ENCODE measurements around the gene ARFGAP2.

ARFGAP2 gene

DNA sequence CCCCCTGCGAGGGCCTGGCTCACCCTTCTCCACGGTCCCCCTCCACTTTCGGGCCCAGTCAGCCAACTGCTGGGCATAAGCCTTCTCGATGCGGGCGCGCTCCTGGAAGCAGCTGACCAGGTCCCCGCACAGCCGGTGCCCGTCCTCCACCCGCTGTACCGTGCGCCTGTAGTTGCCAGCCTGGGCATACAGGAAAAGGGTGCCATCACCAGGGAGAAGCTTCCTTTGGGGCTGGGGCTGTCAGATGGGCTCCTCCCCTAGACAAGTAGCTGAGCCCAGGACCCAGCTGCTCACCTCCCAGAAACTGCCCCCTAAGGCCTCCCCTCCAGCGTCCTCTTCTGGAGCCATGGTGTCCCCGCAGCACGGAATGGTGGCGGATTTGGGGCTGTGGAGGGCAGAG, 5.7 kb upstream of the ARFGAP2 start:
- Histone ChIP-seq H3K4me3 (ENCODE audit: low read length) (no peak overlapping the region), H3F3A (ENCODE audit: insufficient read depth, low read length) (peaks cover 17% of the 10 kb centered on the region), H2AFZ (ENCODE audit: low read length) (no peak overlapping the region), H3K27ac (ENCODE audit: low read length) (no peak overlapping the region), H3K4me2 (ENCODE audit: low read depth, low read length) (no peak overlapping the region), H3K9me3 (replicated peaks; ENCODE audit: insufficient read depth, low read length) (no peaks in the 10 kb centered on the region), H3K9me2 (replicated peaks; ENCODE audit: insufficient read depth, low read length) (no peaks in the 10 kb centered on the region), H4K20me1 (ENCODE audit: insufficient read depth, low read length) (no peaks in the 10 kb centered on the region), H3K79me2 (ENCODE audit: low read length) (no peaks in the 10 kb centered on the region), H3K27me3 (replicated peaks; ENCODE audit: insufficient read depth, low read length) (peaks cover 22% of the 10 kb centered on the region; the same call in 1 of the 2 replicates), H3K4me1 (ENCODE audit: low read length) (peaks cover 14% of the 10 kb centered on the region), H3K9ac (ENCODE audit: low read length) (no peak overlapping the region), H3K36me3 (replicated peaks; ENCODE audit: insufficient read depth, low read length) (no peaks in the 10 kb centered on the region)
- no peak for TF ChIP-seq EZH2 (optimal IDR thresholded peaks at IDR 0.05; ENCODE audit: low read depth, low read length)
- TF ChIP-seq, protein P1, sequence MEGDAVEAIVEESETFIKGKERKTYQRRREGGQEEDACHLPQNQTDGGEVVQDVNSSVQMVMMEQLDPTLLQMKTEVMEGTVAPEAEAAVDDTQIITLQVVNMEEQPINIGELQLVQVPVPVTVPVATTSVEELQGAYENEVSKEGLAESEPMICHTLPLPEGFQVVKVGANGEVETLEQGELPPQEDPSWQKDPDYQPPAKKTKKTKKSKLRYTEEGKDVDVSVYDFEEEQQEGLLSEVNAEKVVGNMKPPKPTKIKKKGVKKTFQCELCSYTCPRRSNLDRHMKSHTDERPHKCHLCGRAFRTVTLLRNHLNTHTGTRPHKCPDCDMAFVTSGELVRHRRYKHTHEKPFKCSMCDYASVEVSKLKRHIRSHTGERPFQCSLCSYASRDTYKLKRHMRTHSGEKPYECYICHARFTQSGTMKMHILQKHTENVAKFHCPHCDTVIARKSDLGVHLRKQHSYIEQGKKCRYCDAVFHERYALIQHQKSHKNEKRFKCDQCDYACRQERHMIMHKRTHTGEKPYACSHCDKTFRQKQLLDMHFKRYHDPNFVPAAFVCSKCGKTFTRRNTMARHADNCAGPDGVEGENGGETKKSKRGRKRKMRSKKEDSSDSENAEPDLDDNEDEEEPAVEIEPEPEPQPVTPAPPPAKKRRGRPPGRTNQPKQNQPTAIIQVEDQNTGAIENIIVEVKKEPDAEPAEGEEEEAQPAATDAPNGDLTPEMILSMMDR (IDR thresholded peaks at IDR 0.05; ENCODE audit: low read length), result no peak
- TF ChIP-seq EZH2phosphoT487 (IDR thresholded peaks at IDR 0.05; ENCODE audit: low read length), result no peak
- DNase-seq, result no peak

DNA sequence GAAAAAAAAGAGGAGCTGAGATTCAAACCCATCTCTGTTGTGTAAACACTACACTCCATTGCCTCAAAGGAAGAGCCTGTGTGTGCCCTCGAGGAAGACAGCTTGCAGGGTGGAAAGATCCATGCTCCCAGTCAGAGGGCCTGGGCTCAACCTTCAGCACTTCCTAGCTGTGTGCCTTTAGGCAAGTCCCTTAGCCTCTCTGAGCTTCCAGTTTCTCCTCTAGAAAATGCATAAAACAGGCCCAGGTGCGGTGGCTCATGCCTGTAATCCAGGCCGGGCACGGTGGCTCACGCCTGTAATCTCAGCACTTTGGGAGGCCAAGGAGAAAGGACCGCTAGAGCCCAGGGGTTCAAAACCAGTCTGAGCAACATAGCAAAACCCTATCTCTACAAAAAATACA, 4.6 kb upstream of the ARFGAP2 start:
- no peak for DNase-seq
- H3K36me3 ChIP-seq (replicated peaks; ENCODE audit: insufficient read depth, low read length), result no peaks in the 10 kb centered on the region
- no peak for TF ChIP-seq EZH2 (optimal IDR thresholded peaks at IDR 0.05; ENCODE audit: low read depth, low read length)
- TF ChIP-seq EZH2phosphoT487 (IDR thresholded peaks at IDR 0.05; ENCODE audit: low read length), result no peak
- TF ChIP-seq, protein P1 (IDR thresholded peaks at IDR 0.05; ENCODE audit: low read length), result no peak

DNA sequence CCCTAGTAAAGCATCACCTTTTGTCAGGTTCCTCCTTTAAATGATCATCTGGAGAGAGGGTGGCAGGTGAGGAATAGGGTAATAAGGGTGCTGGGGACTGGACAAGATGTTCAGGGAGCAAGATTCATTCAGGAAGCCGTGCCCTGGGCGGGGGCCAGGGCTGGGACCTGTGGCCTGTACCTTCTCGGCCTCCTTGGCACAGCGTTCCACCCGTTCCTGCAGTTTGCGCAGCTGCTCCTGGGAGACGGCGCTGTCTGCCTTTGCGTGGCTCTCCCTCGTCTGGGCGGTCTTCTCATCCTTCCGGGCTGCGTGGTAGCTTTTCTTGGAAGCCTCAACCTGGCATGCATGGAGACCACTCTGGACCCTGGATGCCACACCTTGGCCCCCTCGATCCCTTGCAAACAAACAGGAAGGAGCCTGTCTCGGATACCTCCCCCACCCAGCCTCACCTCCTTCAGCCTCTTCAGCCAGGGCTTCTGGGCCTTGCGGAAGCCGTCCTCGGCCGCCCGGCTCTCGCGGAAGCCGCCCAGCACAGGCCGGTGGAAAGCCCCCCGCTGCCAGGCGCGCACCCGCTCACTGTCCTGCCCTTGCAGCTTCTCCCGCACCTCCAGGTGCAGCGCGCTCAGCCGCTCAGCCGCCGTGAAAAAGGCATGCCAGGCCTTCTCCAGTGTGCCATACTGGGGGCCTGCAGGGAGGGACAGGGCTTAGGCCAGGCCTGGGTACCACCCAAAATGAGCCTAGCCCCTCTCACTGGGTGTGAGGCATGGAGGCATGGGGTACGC, 3.5 kb upstream of the ARFGAP2 start:
- peaks cover 13% of the 10 kb centered on the region for H3K4me1 ChIP-seq (ENCODE audit: low read length)
- no peak overlapping the region for H3K27ac ChIP-seq (ENCODE audit: low read length)
- no peak overlapping the region for H3K4me3 ChIP-seq (ENCODE audit: low read length)

More for the DNA sequence above, 4.6 kb upstream of the ARFGAP2 start:
- Histone ChIP-seq H3K27ac (ENCODE audit: low read length) (no peak overlapping the region), H3K4me3 (ENCODE audit: low read length) (no peak overlapping the region), H3K9me3 (replicated peaks; ENCODE audit: insufficient read depth, low read length) (no peaks in the 10 kb centered on the region), H4K20me1 (ENCODE audit: insufficient read depth, low read length) (no peaks in the 10 kb centered on the region), H2AFZ (ENCODE audit: low read length) (no peak overlapping the region), H3K27me3 (replicated peaks; ENCODE audit: insufficient read depth, low read length) (0 out of 2 replicates have a peak, but pooled peaks cover 17% of the 10 kb centered on the region), H3K9me2 (replicated peaks; ENCODE audit: insufficient read depth, low read length) (no peaks in the 10 kb centered on the region), H3K4me1 (ENCODE audit: low read length) (peaks cover 10% of the 10 kb centered on the region), H3K4me2 (ENCODE audit: low read depth, low read length) (no peak overlapping the region), H3K79me2 (ENCODE audit: low read length) (peaks cover 4% of the 10 kb centered on the region), H3K9ac (ENCODE audit: low read length) (no peak overlapping the region), H3F3A (ENCODE audit: insufficient read depth, low read length) (peaks cover 7% of the 10 kb centered on the region; the same call in 1 of the 2 replicates)

More for the DNA sequence above, 3.5 kb upstream of the ARFGAP2 start:
- no peaks in the 10 kb centered on the region for H3K9me3 ChIP-seq (replicated peaks; ENCODE audit: insufficient read depth, low read length)
- H3K9me2 ChIP-seq (replicated peaks; ENCODE audit: insufficient read depth, low read length), result no peaks in the 10 kb centered on the region
- peaks cover 7% of the 10 kb centered on the region; the same call in 1 of the 2 replicates for H3F3A ChIP-seq (ENCODE audit: insufficient read depth, low read length)
- no peak overlapping the region for H2AFZ ChIP-seq (ENCODE audit: low read length)
- no peak for DNase-seq
- 0 out of 2 replicates have a peak, but pooled peaks cover 11% of the 10 kb centered on the region for H3K27me3 ChIP-seq (replicated peaks; ENCODE audit: insufficient read depth, low read length)
- no peak for TF ChIP-seq EZH2 (optimal IDR thresholded peaks at IDR 0.05; ENCODE audit: low read depth, low read length)
- TF ChIP-seq, protein P1 (IDR thresholded peaks at IDR 0.05; ENCODE audit: low read length), result no peak
- no peak for TF ChIP-seq EZH2phosphoT487 (IDR thresholded peaks at IDR 0.05; ENCODE audit: low read length)
- H4K20me1 ChIP-seq (ENCODE audit: insufficient read depth, low read length), result no peaks in the 10 kb centered on the region
- H3K36me3 ChIP-seq (replicated peaks; ENCODE audit: insufficient read depth, low read length), result 0 out of 2 replicates have a peak, but pooled peaks cover 2% of the 10 kb centered on the region
- H3K9ac ChIP-seq (ENCODE audit: low read length), result no peak overlapping the region
- no peak overlapping the region for H3K4me2 ChIP-seq (ENCODE audit: low read depth, low read length)
- peaks cover 15% of the 10 kb centered on the region for H3K79me2 ChIP-seq (ENCODE audit: low read length)
